K562 (cell line): ENCODE data around the gene KRTAP1-1. TPM values are rescaled to one million over a fixed set of nuclear protein-coding genes. Genes with fewer than 3 reads are reported as not detected.

Source experiments
- ATAC-seq: fragments of 200-7000 bp; cut with Tn5 transposase; 3 replicates; pipeline ENCODE4 v1.9.1; 2020; ENCODE audit warnings: moderate library complexity
- BruUV-seq: library from RNA; stranded (reverse); fragments of 400-500 nt; replicated peaks from 2 replicates; lab custom pipeline; 2021; lab: Mats Ljungman, UMichigan
- CTCF ChIA-PET: fragments of 300-600 bp; formaldehyde crosslinking; extraction: SDS; loops from one replicate; lab custom pipeline; 2021; ENCODE audit warnings: low intra/inter-chr PET ratio; lab: Yijun Ruan, JAX
- POLR2A ChIA-PET: fragments of 300-600, 350-650 bp; sonication (Branson Sonifier 250); formaldehyde crosslinking; extraction: SDS; loops from one replicate; lab custom pipeline; 2021; ENCODE audit warnings: antibody characterized with exemption, inconsistent platforms; lab: Yijun Ruan, JAX
- DNase-seq, 4 experiments: peaks; one replicate each; pipeline versions ENCODE4 v3.0.0 to v3.0.0-alpha.2; 2011 to 2018; ENCODE audit warnings: low spot score in 3 of 4, mixed read lengths in 3 of 4; ENCODE audit errors: extremely low read depth in 1 of 4
- FAIRE-seq: peaks from 2 replicates; lab custom pipeline; 2011; peaks lifted over from hg19 to GRCh38; lab: Jason Lieb, UNC
- H2AFZ ChIP-seq: 2 replicates; pipeline ENCODE4 v1.6.0; 2011; ENCODE audit warnings: low read depth, low read length, control low read depth, inconsistent platforms
- H3K27ac ChIP-seq: fragments of 200-600 bp; 3 replicates; pipeline ENCODE4 v1.8.0; 2011; ENCODE audit warnings: low read depth, mild to moderate bottlenecking, control low read depth, inconsistent platforms, low read length, moderate library complexity, mixed read lengths; ENCODE audit errors: extremely low read depth
- H3K27me3 ChIP-seq, 2 experiments: fragments of 300-600 bp in 1 of 2; 2 replicates in 1 of 2; 3 replicates in 1 of 2; pipeline versions ENCODE4 v1.6.0 to v1.8.0; 2011; ENCODE audit warnings: inconsistent platforms in 2 of 2, low read length in 2 of 2, mild to moderate bottlenecking in 1 of 2, mixed read lengths in 1 of 2, moderate library complexity in 1 of 2; ENCODE audit not compliant: control insufficient read depth in 2 of 2, insufficient read depth in 2 of 2
- H3K36me3 ChIP-seq: fragments of 300-600 bp; 3 replicates; pipeline ENCODE4 v1.8.0; 2011; ENCODE audit warnings: mild to moderate bottlenecking, low read length, inconsistent platforms; ENCODE audit not compliant: control insufficient read depth, insufficient read depth
- H3K4me1 ChIP-seq, 2 experiments: fragments of 200-600 bp in 1 of 2; replicated peaks in 1 of 2; 2 replicates in 1 of 2; 3 replicates in 1 of 2; pipeline versions ENCODE4 v1.5.1 to v1.8.0; 2011; ENCODE audit warnings: inconsistent platforms in 2 of 2, low read length in 2 of 2, mild to moderate bottlenecking in 1 of 2, mixed read lengths in 1 of 2, moderate library complexity in 1 of 2; ENCODE audit not compliant: control insufficient read depth in 2 of 2, insufficient read depth in 2 of 2
- H3K4me2 ChIP-seq: 2 replicates; pipeline ENCODE4 v1.6.1; 2011; ENCODE audit warnings: low read length, control low read depth, inconsistent platforms, mixed read lengths; ENCODE audit not compliant: insufficient read depth
- H3K4me3 ChIP-seq: fragments of 200-600 bp; sonication (generic), shearing (Covaris generic); 2 replicates; pipeline ENCODE4 v1.5.1; 2016; ENCODE audit warnings: control low read depth, inconsistent platforms
- H3K79me2 ChIP-seq: fragments of 200-600 bp; 3 replicates; pipeline ENCODE4 v1.8.0; 2011; ENCODE audit warnings: low read length, inconsistent platforms; ENCODE audit not compliant: control insufficient read depth, insufficient read depth
- H3K9ac ChIP-seq, 2 experiments: 2 replicates each; pipeline versions ENCODE4 v1.6.0 to v1.6.1; 2011; ENCODE audit warnings: low read depth in 2 of 2, low read length in 2 of 2, control low read depth in 1 of 2, inconsistent platforms in 1 of 2, mild to moderate bottlenecking in 1 of 2, mixed read lengths in 1 of 2; ENCODE audit not compliant: insufficient read depth in 1 of 2
- H3K9me1 ChIP-seq: one replicate; pipeline ENCODE4 v1.6.0; 2011; ENCODE audit warnings: inconsistent platforms, mild to moderate bottlenecking, low read length, moderate library complexity; ENCODE audit not compliant: control insufficient read depth, insufficient read depth
- H3K9me3 ChIP-seq: replicated peaks from 2 replicates; pipeline ENCODE4 v1.5.1; 2011; ENCODE audit warnings: low read depth, low read length, inconsistent platforms; ENCODE audit not compliant: control insufficient read depth, insufficient read depth
- H4K20me1 ChIP-seq: replicated peaks from 2 replicates; pipeline ENCODE4 v1.6.1; 2011; ENCODE audit warnings: low read length, inconsistent platforms, mixed read lengths; ENCODE audit not compliant: control insufficient read depth, insufficient read depth
- BACH1 ChIP-seq: fragments of 200-800 bp; sonication (Bioruptor generic); IDR thresholded peaks from 2 replicates; pipeline ENCODE4 v1.6.1; 2016; ENCODE audit warnings: missing genetic modification characterization, missing compliant biosample characterization
- CEBPG ChIP-seq, 3 experiments: fragments of 200-800 bp in 1 of 3; sonication (Bioruptor generic) in 1 of 3; sonication (generic) in 1 of 3; formaldehyde crosslinking in 1 of 3; IDR thresholded peaks in 2 of 3; conservative IDR thresholded peaks in 1 of 3; 2 replicates each; pipeline versions ENCODE4 v1.6.1 to v1.8.0; 2016 to 2022; ENCODE audit warnings: missing compliant biosample characterization in 2 of 3, missing genetic modification characterization in 2 of 3, mild to moderate bottlenecking in 1 of 3, missing genetic modification reagents in 1 of 3
- ELF4 ChIP-seq: fragments of 450-650 bp; formaldehyde crosslinking; IDR thresholded peaks from 2 replicates; pipeline ENCODE4 v1.4.0; 2022; ENCODE audit warnings: missing genetic modification characterization
- FOXK2 ChIP-seq, 2 experiments: fragments of 450-650 bp; IDR thresholded peaks in 1 of 2; conservative IDR thresholded peaks in 1 of 2; 2 replicates each; pipeline ENCODE4 v1.6.1; 2016; ENCODE audit warnings: low read depth in 2 of 2, mild to moderate bottlenecking in 1 of 2
- FOXM1 ChIP-seq, 2 experiments: fragments of 450-650 bp in 1 of 2; sonication (generic) in 1 of 2; formaldehyde crosslinking in 1 of 2; IDR thresholded peaks; 2 replicates each; pipeline versions ENCODE4 v1.6.1 to v1.9.0; 2017 to 2022; ENCODE audit warnings: low read depth in 2 of 2, mild to moderate bottlenecking in 2 of 2, missing genetic modification reagents in 1 of 2, moderate library complexity in 1 of 2
- NR2C2 ChIP-seq, 2 experiments: fragments of 200-800 bp in 1 of 2; sonication (Bioruptor generic) in 1 of 2; sonication (generic) in 1 of 2; formaldehyde crosslinking in 1 of 2; IDR thresholded peaks; 2 replicates each; pipeline versions ENCODE4 v1.6.1 to v1.8.0; 2016 to 2022; ENCODE audit warnings: mild to moderate bottlenecking in 1 of 2, missing compliant biosample characterization in 1 of 2, missing genetic modification characterization in 1 of 2, missing genetic modification reagents in 1 of 2
- PYGO2 ChIP-seq: fragments of 450-650 bp; IDR thresholded peaks from 2 replicates; pipeline ENCODE4 v1.6.1; 2016; ENCODE audit warnings: mild to moderate bottlenecking, missing genetic modification characterization, moderate library complexity, missing compliant biosample characterization
- SMC3 ChIP-seq: conservative IDR thresholded peaks from 2 replicates; pipeline ENCODE4 v1.6.1; 2011; ENCODE audit warnings: low read depth, low read length, improper control_type of control experiment; ENCODE audit not compliant: insufficient read depth
- ZKSCAN1 ChIP-seq: fragments of 150-350 bp; IDR thresholded peaks from 2 replicates; pipeline ENCODE4 v1.6.1; 2016; ENCODE audit warnings: low read depth, low read length
- ZNF695 ChIP-seq: fragments of 450-650 bp; formaldehyde crosslinking; IDR thresholded peaks from 2 replicates; pipeline ENCODE4 v1.4.0; 2020; ENCODE audit warnings: mild to moderate bottlenecking, moderate library complexity
- WGBS: fragments of 100-300 bp; shearing (Covaris generic); methylation state at CpG from one replicate; pipeline ENCODE4 v1.1.6; 2016; ENCODE audit warnings: low coverage, mixed read lengths; ENCODE audit not compliant: insufficient coverage; ENCODE audit errors: missing lambda C conversion rate; 5-methylcytosine and 5-hydroxymethylcytosine counted together
- in situ Hi-C: fragments of 300-500 bp; cut with MboI; formaldehyde crosslinking; loops from 4 replicates; pipeline ENCODE4 v1.15.0; 2018; ENCODE audit warnings: inconsistent platforms, mixed read lengths
- intact Hi-C: fragments of 100-400 bp; cut with micrococcal nuclease; formaldehyde crosslinking; loops from 2 replicates; pipeline ENCODE4 v1.14.2; 2022
- polyA plus RNA-seq, 8 experiments: library from polyadenylated mRNA; depleted of rRNA in 4 of 8; stranded (reverse) in 5 of 8; unstranded in 3 of 8; fragments of >200 nt; fragmentation: Nextera tagmentation in 2 of 8; fragmentation: Illumina TruSeq in 1 of 8; extraction: Ambion mirVana in 2 of 8; extraction: Trizol in 1 of 8; gene quantifications; 2 replicates each; pipeline versions ENCODE4 v1.2.1 to v1.2.3, GENCODE V29; 2011 to 2014; ENCODE audit warnings: inconsistent platforms in 1 of 8, missing spikeins in 1 of 8
- total RNA-seq, 7 experiments: library from RNA; depleted of rRNA in 6 of 7; stranded (reverse); fragments of >200 nt in 6 of 7; fragmentation: Illumina TruSeq in 2 of 7; extraction: Trizol in 2 of 7; gene quantifications; 2 replicates each; pipeline versions ENCODE4 v1.2.1 to v1.2.3, GENCODE V29; 2011 to 2021; ENCODE audit warnings: low replicate concordance in 1 of 7
- TF ChIP-seq, protein P1 (sequence below): fragments of 450-650 bp; IDR thresholded peaks from 2 replicates; pipeline ENCODE4 v1.6.1; 2018; ENCODE audit warnings: mild to moderate bottlenecking, low read depth; ENCODE audit not compliant: partially characterized antibody
- TF ChIP-seq, protein P2 (sequence below): fragments of 450-650 bp; IDR thresholded peaks from one replicate; pipeline ENCODE4 v1.6.1; 2018; ENCODE audit warnings: mild to moderate bottlenecking, moderate library complexity; ENCODE audit not compliant: partially characterized antibody

KRTAP1-1 gene
- total and polyA plus RNA-seq, 9 of the 15 experiments (the other 6 are each of a cell fraction or from before 2014, with no cell fraction given) = not detected

DNA sequence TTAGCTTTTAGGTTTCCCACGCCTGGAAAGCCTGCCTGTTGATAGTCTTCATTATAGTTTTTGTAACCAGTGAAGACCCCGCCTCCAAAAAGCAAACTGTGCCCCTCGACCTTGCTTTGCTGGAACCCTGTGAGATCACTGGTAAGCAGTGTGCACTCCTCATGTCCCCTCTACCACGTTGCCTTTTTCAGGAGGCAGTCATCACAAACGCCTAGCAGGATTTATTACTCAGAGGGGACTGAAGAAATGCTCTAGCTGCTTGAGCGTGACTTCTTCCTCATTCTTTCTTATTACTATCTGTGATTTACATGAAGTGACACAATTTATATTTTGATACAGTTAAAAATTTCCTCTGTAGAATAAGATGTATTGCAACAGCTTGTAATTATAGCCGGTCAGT lies 25.8 kb downstream of the KRTAP1-1 start:
- Histone ChIP-seq H3K4me3 (no peak overlapping the region), H4K20me1 (no peaks in the 10 kb centered on the region), H3K4me1 (no peaks in the 10 kb centered on the region), H3K9me3 (no peaks in the 10 kb centered on the region), H3K4me2 (no peak overlapping the region), H2AFZ (no peak overlapping the region), H3K27me3 (peaks cover 0 to 3% of the 10 kb centered on the region in 2 experiments; a peak in 1 of 5 replicates), H3K79me2 (no peaks in the 10 kb centered on the region), H3K36me3 (no peaks in the 10 kb centered on the region), H3K27ac (no peak overlapping the region), H3K9me1 (no peaks in the 10 kb centered on the region), H3K9ac (no peak overlapping the region)
- WGBS = 1% methylated on average over 7 of the region's 7 CpGs
- BruUV-seq = no TSS peak
- intact Hi-C loops (no loop called here), in situ Hi-C loops (no loop called here)
- ATAC-seq (no peak), FAIRE-seq (no peak), DNase-seq (no peak)
- TF ChIP-seq FOXK2 (conservative IDR thresholded peaks at IDR 0.05 in 1 of 2, IDR thresholded peaks at IDR 0.05 in 1 of 2; ENCODE audit: low read depth in 2 of 2) (no peak), ZNF695 (CRISPR knock-in tag) (no peak), BACH1 (tag) (no peak)
- ChIA-PET CTCF (no interaction called here), POLR2A (no interaction called here)

DNA sequence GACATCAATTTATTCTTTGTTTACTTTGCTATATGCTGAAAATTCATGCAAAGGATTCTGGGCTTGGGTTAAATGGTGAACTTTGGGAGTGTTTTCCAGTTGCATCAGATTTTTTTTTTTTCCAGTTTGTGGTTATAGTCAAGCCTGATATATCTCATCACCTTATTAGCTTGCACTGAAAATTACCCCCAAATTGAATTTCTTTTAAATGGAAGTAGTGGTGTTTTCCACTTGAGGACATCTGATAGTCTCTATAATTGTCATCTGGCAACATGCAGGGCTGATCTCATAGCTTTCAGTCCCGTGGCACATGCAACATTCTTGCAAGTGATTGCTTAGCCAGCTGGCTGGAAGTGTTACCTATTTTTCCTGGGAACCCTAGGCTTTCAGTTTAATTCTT lies 27.6 kb downstream of the KRTAP1-1 start:
- no peaks in the 10 kb centered on the region for H3K9me1 ChIP-seq
- WGBS = 0% methylated on average over 1 of the region's 1 CpG
- H3K27ac ChIP-seq = no peak overlapping the region
- H3K9ac ChIP-seq = no peak overlapping the region
- in situ Hi-C loops (no loop called here), intact Hi-C loops (no loop called here)
- no TSS peak for BruUV-seq
- no peaks in the 10 kb centered on the region for H3K9me3 ChIP-seq
- H2AFZ ChIP-seq = no peak overlapping the region
- H4K20me1 ChIP-seq = no peaks in the 10 kb centered on the region
- H3K79me2 ChIP-seq = no peaks in the 10 kb centered on the region
- peaks cover 0 to 4% of the 10 kb centered on the region in 2 experiments; a peak in 3 of 5 replicates for H3K27me3 ChIP-seq
- no peak for FAIRE-seq
- POLR2A ChIA-PET = no interaction called here
- H3K4me1 ChIP-seq = no peaks in the 10 kb centered on the region
- CTCF ChIA-PET = interaction anchor here (0.7 kb wide), 1 partner anchor 305 kb away, joined by 3 read pairs; no protein-coding TSS in a partner anchor
- ATAC-seq = no peak
- H3K4me3 ChIP-seq = no peak overlapping the region
- no peaks in the 10 kb centered on the region for H3K36me3 ChIP-seq
- no peak overlapping the region for H3K4me2 ChIP-seq
- no peak for DNase-seq
- no peak for TF ChIP-seq ELF4 (CRISPR knock-in tag)
- TF ChIP-seq PYGO2 (tag) = no peak
- no peak for TF ChIP-seq SMC3
- no peak for TF ChIP-seq CEBPG (CRISPR knock-in tag; IDR thresholded peaks at IDR 0.05)
- TF ChIP-seq CEBPG (tag; conservative IDR thresholded peaks at IDR 0.05 in 1 of 2, IDR thresholded peaks at IDR 0.05 in 1 of 2) = peak in 1 of 2 experiments; percentile 57; a peak in 1 of 4 replicates
- no peak for TF ChIP-seq FOXM1 (IDR thresholded peaks at IDR 0.05; ENCODE audit: low read depth)
- no peak for TF ChIP-seq FOXM1 (CRISPR knock-in tag; IDR thresholded peaks at IDR 0.05; ENCODE audit: low read depth)
- TF ChIP-seq NR2C2 (CRISPR knock-in tag; IDR thresholded peaks at IDR 0.05) = no peak
- TF ChIP-seq NR2C2 (tag; IDR thresholded peaks at IDR 0.05) = peak; percentile 79; the same call in 1 of the 2 replicates
- no peak for TF ChIP-seq ZKSCAN1
- TF ChIP-seq, protein P1, sequence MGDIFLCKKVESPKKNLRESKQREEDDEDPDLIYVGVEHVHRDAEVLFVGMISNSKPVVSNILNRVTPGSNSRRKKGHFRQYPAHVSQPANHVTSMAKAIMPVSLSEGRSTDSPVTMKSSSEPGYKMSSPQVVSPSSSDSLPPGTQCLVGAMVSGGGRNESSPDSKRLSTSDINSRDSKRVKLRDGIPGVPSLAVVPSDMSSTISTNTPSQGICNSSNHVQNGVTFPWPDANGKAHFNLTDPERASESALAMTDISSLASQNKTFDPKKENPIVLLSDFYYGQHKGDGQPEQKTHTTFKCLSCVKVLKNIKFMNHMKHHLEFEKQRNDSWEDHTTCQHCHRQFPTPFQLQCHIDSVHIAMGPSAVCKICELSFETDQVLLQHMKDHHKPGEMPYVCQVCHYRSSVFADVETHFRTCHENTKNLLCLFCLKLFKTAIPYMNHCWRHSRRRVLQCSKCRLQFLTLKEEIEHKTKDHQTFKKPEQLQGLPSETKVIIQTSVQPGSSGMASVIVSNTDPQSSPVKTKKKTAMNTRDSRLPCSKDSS = no peak
- TF ChIP-seq, protein P2, sequence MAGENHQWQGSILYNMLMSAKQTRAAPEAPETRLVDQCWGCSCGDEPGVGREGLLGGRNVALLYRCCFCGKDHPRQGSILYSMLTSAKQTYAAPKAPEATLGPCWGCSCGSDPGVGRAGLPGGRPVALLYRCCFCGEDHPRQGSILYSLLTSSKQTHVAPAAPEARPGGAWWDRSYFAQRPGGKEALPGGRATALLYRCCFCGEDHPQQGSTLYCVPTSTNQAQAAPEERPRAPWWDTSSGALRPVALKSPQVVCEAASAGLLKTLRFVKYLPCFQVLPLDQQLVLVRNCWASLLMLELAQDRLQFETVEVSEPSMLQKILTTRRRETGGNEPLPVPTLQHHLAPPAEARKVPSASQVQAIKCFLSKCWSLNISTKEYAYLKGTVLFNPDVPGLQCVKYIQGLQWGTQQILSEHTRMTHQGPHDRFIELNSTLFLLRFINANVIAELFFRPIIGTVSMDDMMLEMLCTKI = no peak
